ENCODE results near the gene HAUS8.
"Not testable (repeated sequence)": the region's sequence is repeated elsewhere in the genome, so short reads cannot be mapped to it uniquely, and the experiment has no call there.

HAUS8 gene

GRCh38 chr19:17097593-17098126 is 22.4 kb upstream of the HAUS8 start:
- no peaks in the 10 kb centered on the region for H3K27me3 ChIP-seq (replicated peaks; ENCODE audit: insufficient read depth, low read length)
- no peaks in the 10 kb centered on the region for H3K4me1 ChIP-seq (ENCODE audit: low read length)
- no peaks in the 10 kb centered on the region for H3K9me3 ChIP-seq (replicated peaks; ENCODE audit: insufficient read depth, low read length)
- no peak overlapping the region for H3K4me2 ChIP-seq (ENCODE audit: low read depth, low read length)
- no peak for TF ChIP-seq EZH2phosphoT487 (IDR thresholded peaks at IDR 0.05; ENCODE audit: low read length)
- no peak for TF ChIP-seq EZH2 (optimal IDR thresholded peaks at IDR 0.05; ENCODE audit: low read depth, low read length)
- no peak for TF ChIP-seq CTCF (IDR thresholded peaks at IDR 0.05; ENCODE audit: low read length)
- no peak for DNase-seq
- H4K20me1 ChIP-seq (ENCODE audit: insufficient read depth, low read length): no peaks in the 10 kb centered on the region
- no peak overlapping the region for H3K9ac ChIP-seq (ENCODE audit: low read length)
- H3K36me3 ChIP-seq (replicated peaks; ENCODE audit: insufficient read depth, low read length): peaks cover 8% of the 10 kb centered on the region
- H3K9me2 ChIP-seq (replicated peaks; ENCODE audit: insufficient read depth, low read length): no peaks in the 10 kb centered on the region
- no peak overlapping the region for H2AFZ ChIP-seq (ENCODE audit: low read length)
- no peak overlapping the region for H3K4me3 ChIP-seq (ENCODE audit: low read length)
- no peaks in the 10 kb centered on the region for H3F3A ChIP-seq (ENCODE audit: insufficient read depth, low read length)
- H3K27ac ChIP-seq (ENCODE audit: low read length): no peak overlapping the region
- peaks cover 38% of the 10 kb centered on the region for H3K79me2 ChIP-seq (ENCODE audit: low read length)

- no peaks in the 10 kb centered on the region for H4K20me1 ChIP-seq (ENCODE audit: insufficient read depth, low read length)
- no peak for TF ChIP-seq CTCF (IDR thresholded peaks at IDR 0.05; ENCODE audit: low read length)
- no peak for TF ChIP-seq EZH2 (optimal IDR thresholded peaks at IDR 0.05; ENCODE audit: low read depth, low read length)
- TF ChIP-seq EZH2phosphoT487 (IDR thresholded peaks at IDR 0.05; ENCODE audit: low read length): no peak
- no peak for DNase-seq
- no peak overlapping the region for H2AFZ ChIP-seq (ENCODE audit: low read length)
- no peaks in the 10 kb centered on the region for H3K27me3 ChIP-seq (replicated peaks; ENCODE audit: insufficient read depth, low read length)
- H3K9me3 ChIP-seq (replicated peaks; ENCODE audit: insufficient read depth, low read length): no peaks in the 10 kb centered on the region
- H3K36me3 ChIP-seq (replicated peaks; ENCODE audit: insufficient read depth, low read length): no peaks in the 10 kb centered on the region
- H3K4me2 ChIP-seq (ENCODE audit: low read depth, low read length): no peak overlapping the region
- no peak overlapping the region for H3K4me3 ChIP-seq (ENCODE audit: low read length)
- no peak overlapping the region for H3K9ac ChIP-seq (ENCODE audit: low read length)
- H3K9me2 ChIP-seq (replicated peaks; ENCODE audit: insufficient read depth, low read length): no peaks in the 10 kb centered on the region
- peaks cover 47% of the 10 kb centered on the region for H3K79me2 ChIP-seq (ENCODE audit: low read length)
- H3K4me1 ChIP-seq (ENCODE audit: low read length): no peaks in the 10 kb centered on the region
- no peak overlapping the region for H3K27ac ChIP-seq (ENCODE audit: low read length)
- no peaks in the 10 kb centered on the region for H3F3A ChIP-seq (ENCODE audit: insufficient read depth, low read length)
These were observed 20.1 kb upstream of the HAUS8 start for GRCh38 chr19:17095141-17095919.

GRCh38 chr19:17094694-17095093 is 19.4 kb upstream of the HAUS8 start:
- not testable (repeated sequence) for H2AFZ ChIP-seq (ENCODE audit: low read length); DNase-seq; H3K9me2 ChIP-seq (replicated peaks; ENCODE audit: insufficient read depth, low read length); H3K9me3 ChIP-seq (replicated peaks; ENCODE audit: insufficient read depth, low read length); H4K20me1 ChIP-seq (ENCODE audit: insufficient read depth, low read length); H3K36me3 ChIP-seq (replicated peaks; ENCODE audit: insufficient read depth, low read length); H3K4me2 ChIP-seq (ENCODE audit: low read depth, low read length); H3K27ac ChIP-seq (ENCODE audit: low read length); H3K27me3 ChIP-seq (replicated peaks; ENCODE audit: insufficient read depth, low read length); H3F3A ChIP-seq (ENCODE audit: insufficient read depth, low read length); H3K9ac ChIP-seq (ENCODE audit: low read length); H3K4me1 ChIP-seq (ENCODE audit: low read length); H3K4me3 ChIP-seq (ENCODE audit: low read length)
- H3K79me2 ChIP-seq (ENCODE audit: low read length): peaks cover 50% of the 10 kb centered on the region

GRCh38 chr19:17092696-17093095 is 17.4 kb upstream of the HAUS8 start:
- H3K27me3 ChIP-seq (replicated peaks; ENCODE audit: insufficient read depth, low read length): no peaks in the 10 kb centered on the region
- H2AFZ ChIP-seq (ENCODE audit: low read length): no peak overlapping the region
- peaks cover 47% of the 10 kb centered on the region for H3K79me2 ChIP-seq (ENCODE audit: low read length)
- no peaks in the 10 kb centered on the region for H4K20me1 ChIP-seq (ENCODE audit: insufficient read depth, low read length)
- H3K9ac ChIP-seq (ENCODE audit: low read length): no peak overlapping the region
- no peak overlapping the region for H3K4me2 ChIP-seq (ENCODE audit: low read depth, low read length)
- TF ChIP-seq EZH2phosphoT487 (IDR thresholded peaks at IDR 0.05; ENCODE audit: low read length) (no peak), EZH2 (optimal IDR thresholded peaks at IDR 0.05; ENCODE audit: low read depth, low read length) (no peak), CTCF (IDR thresholded peaks at IDR 0.05; ENCODE audit: low read length) (no peak)
- no peaks in the 10 kb centered on the region for H3F3A ChIP-seq (ENCODE audit: insufficient read depth, low read length)
- DNase-seq: no peak
- no peaks in the 10 kb centered on the region for H3K9me3 ChIP-seq (replicated peaks; ENCODE audit: insufficient read depth, low read length)
- no peak overlapping the region for H3K4me3 ChIP-seq (ENCODE audit: low read length)
- H3K9me2 ChIP-seq (replicated peaks; ENCODE audit: insufficient read depth, low read length): no peaks in the 10 kb centered on the region
- no peak overlapping the region for H3K27ac ChIP-seq (ENCODE audit: low read length)
- H3K4me1 ChIP-seq (ENCODE audit: low read length): no peaks in the 10 kb centered on the region
- no peaks in the 10 kb centered on the region for H3K36me3 ChIP-seq (replicated peaks; ENCODE audit: insufficient read depth, low read length)

Measured in MM.1S (cell line).